Progenitor cell of endocrine pancreas (in vitro differentiated cells): ENCODE measurements around the gene GDF9. TPM values are rescaled to one million over a fixed set of nuclear protein-coding genes. Genes with fewer than 3 reads are reported as not detected.

Experiments used
- DNase-seq: peaks from one replicate; pipeline ENCODE4 v3.0.0; 2021; ENCODE audit warnings: low spot score; ENCODE audit not compliant: unreplicated experiment
- H3K27ac Mint-ChIP-seq: 2 replicates; pipeline ENCODE4 v1.8.0; 2021; ENCODE audit warnings: mild to moderate bottlenecking, moderate library complexity, mixed read lengths
- H3K27me3 Mint-ChIP-seq: 2 replicates; pipeline ENCODE4 v1.8.0; 2021; ENCODE audit warnings: mixed read lengths
- H3K36me3 Mint-ChIP-seq: 2 replicates; pipeline ENCODE4 v1.8.0; 2022; ENCODE audit warnings: mixed read lengths; ENCODE audit not compliant: insufficient read depth
- H3K4me1 Mint-ChIP-seq: 2 replicates; pipeline ENCODE4 v1.8.0; 2021; ENCODE audit warnings: low read depth, mixed read lengths
- H3K4me3 Mint-ChIP-seq: 2 replicates; pipeline ENCODE4 v1.8.0; 2021; ENCODE audit warnings: low read depth, mild to moderate bottlenecking, moderate library complexity, mixed read lengths
- H3K9me3 Mint-ChIP-seq: 2 replicates; pipeline ENCODE4 v1.8.0; 2021; ENCODE audit warnings: low read depth, mixed read lengths
- total RNA-seq: library from RNA; stranded (reverse); gene quantifications from 2 replicates; pipeline ENCODE4 v1.2.1, GENCODE V29; 2021
- TF ChIP-seq, protein P1 (sequence below): fragments of 200-600 bp; sonication (generic); IDR thresholded peaks from one replicate; pipeline ENCODE4 v1.5.0; 2021; ENCODE audit warnings: antibody characterized with exemption, mild to moderate bottlenecking; ENCODE audit not compliant: unreplicated experiment

Gene GDF9
- total RNA-seq, 1 donor from 2014 or later = 0.55 TPM

DNA sequence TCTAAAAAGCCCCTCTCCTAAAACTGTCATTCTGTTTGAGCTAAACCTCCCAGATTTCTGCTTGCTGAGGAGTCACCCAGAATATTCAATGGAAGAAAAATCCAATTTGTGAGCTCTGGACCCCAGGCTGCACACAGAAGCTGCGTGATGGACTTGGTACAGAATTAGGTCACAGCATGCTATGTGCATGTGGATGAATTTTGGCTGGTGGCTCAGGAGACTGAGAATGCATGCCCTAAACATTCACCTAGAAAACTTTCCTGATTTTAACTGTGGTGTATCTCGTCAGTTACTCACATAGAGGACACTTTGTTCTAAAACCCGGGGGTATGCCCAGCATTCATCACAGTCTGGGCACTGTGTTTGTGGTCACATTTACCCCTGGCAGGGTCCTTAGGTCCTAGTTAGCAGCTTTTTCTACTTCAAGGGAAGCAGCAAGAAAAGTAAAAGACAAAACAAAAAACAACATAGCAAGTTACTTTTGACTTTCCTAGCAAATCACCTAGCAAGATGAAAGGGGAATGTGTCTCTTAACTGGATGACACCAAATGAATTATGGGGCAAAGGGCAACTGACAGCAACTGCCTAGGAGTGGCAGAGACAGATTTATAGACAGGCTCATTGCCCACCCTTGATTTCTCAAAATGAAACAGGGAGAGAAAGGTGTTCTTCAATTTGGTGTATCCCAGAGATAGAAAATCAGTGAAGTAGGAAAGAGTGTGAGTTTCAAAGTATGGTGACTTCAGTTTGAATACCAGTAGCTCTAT is 27.6 kb downstream of the GDF9 start:
- no peak for DNase-seq
- Mint-ChIP-seq H3K9me3 (no peaks in the 10 kb centered on the region), H3K27ac (peak overlapping the region; percentile 81), H3K4me3 (no peak overlapping the region), H3K36me3 (no peaks in the 10 kb centered on the region), H3K27me3 (peaks cover 6% of the 10 kb centered on the region), H3K4me1 (peaks cover 6% of the 10 kb centered on the region)
- TF ChIP-seq, protein P1, sequence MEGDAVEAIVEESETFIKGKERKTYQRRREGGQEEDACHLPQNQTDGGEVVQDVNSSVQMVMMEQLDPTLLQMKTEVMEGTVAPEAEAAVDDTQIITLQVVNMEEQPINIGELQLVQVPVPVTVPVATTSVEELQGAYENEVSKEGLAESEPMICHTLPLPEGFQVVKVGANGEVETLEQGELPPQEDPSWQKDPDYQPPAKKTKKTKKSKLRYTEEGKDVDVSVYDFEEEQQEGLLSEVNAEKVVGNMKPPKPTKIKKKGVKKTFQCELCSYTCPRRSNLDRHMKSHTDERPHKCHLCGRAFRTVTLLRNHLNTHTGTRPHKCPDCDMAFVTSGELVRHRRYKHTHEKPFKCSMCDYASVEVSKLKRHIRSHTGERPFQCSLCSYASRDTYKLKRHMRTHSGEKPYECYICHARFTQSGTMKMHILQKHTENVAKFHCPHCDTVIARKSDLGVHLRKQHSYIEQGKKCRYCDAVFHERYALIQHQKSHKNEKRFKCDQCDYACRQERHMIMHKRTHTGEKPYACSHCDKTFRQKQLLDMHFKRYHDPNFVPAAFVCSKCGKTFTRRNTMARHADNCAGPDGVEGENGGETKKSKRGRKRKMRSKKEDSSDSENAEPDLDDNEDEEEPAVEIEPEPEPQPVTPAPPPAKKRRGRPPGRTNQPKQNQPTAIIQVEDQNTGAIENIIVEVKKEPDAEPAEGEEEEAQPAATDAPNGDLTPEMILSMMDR = no peak

DNA sequence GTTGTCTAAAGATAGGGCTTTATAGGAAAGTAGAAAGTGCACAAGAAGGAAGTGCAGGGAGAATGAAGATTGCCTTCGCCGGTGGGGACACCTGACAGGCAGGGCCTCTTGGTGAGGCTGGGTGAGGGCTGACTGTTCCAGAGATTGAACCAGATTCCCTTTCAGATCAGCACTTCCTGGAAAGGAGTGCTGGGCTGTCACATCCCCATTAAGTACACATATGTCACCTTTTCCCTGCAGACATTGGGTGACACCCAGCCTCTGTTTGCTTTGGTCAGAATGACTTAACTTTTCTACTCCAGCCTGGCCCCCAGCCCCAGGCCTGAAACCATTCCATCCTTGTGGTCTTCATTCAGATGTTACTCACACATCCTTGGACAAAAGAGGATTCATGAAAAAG is 28.4 kb downstream of the GDF9 start:
- H3K36me3 Mint-ChIP-seq = no peaks in the 10 kb centered on the region
- H3K27ac Mint-ChIP-seq = no peak overlapping the region
- no peaks in the 10 kb centered on the region for H3K9me3 Mint-ChIP-seq
- no peak for DNase-seq
- peaks cover 6% of the 10 kb centered on the region for H3K27me3 Mint-ChIP-seq
- TF ChIP-seq, protein P1 = no peak
- H3K4me3 Mint-ChIP-seq = no peak overlapping the region
- H3K4me1 Mint-ChIP-seq = peaks cover 6% of the 10 kb centered on the region

DNA sequence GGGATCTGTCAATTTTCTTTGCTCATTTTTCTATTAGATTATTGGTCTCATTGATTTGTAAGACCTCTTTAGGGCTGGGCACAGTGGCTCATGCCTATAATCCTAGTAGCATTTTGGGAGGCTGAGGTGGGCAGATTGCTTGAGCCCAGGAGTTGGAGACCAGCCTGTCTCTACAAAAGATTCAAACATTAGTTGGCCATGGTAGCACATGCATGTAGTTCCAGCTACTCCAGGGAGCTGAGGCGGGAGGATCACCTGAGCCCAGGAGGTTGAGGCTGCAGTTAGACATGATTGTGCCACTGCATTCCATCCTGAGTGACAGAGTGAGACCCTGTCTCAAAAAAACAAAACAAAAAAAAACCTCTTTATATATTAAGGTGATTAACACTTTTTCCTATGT is 29.4 kb downstream of the GDF9 start:
- Mint-ChIP-seq H3K4me1 (peaks cover 6% of the 10 kb centered on the region), H3K27ac (no peak overlapping the region), H3K4me3 (no peak overlapping the region), H3K36me3 (no peaks in the 10 kb centered on the region), H3K9me3 (no peaks in the 10 kb centered on the region), H3K27me3 (peaks cover 10% of the 10 kb centered on the region)
- TF ChIP-seq, protein P1 = no peak
- no peak for DNase-seq

DNA sequence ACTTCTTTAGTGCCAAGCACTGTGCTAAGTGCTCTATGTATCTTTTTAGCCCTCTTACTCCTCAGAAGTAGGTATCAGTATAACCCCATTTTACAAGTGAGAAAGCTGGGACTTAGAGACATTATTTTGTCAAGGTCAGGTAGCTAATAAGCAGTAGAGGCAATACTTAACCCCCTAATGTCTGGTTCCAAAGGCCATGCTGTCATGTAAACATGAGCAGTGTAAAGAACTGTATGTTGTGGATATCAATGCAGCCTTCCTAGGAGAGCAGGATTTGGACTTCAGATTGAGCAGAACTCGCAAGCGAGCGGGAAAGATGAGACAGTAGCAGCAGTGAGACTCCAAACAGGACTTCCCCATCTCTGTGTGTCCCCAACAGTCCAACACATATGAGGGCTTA is 32.2 kb downstream of the GDF9 start:
- no peak overlapping the region for H3K27ac Mint-ChIP-seq
- no peak for DNase-seq
- H3K27me3 Mint-ChIP-seq = peaks cover 18% of the 10 kb centered on the region
- TF ChIP-seq, protein P1 = no peak
- no peaks in the 10 kb centered on the region for H3K9me3 Mint-ChIP-seq
- no peaks in the 10 kb centered on the region for H3K36me3 Mint-ChIP-seq
- peaks cover 13% of the 10 kb centered on the region for H3K4me1 Mint-ChIP-seq
- no peak overlapping the region for H3K4me3 Mint-ChIP-seq

DNA sequence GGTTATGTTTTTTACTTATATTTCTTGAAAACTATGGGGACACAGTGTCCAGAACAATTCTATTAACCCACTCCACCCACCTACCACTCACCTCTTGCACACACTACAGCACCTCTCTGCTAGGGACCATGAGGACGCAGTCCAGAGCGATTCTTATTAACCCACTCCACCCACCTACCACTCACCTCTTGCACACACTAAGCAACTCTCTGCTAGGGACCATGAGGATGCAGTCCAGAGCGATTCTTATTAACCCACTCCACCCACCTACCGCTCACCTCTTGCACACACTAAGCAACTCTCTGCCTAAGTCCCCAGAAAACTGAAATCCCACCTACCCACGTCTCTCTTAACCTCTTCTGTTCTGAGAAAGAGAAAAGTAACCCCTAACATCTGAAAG is 33.7 kb downstream of the GDF9 start:
- Mint-ChIP-seq H3K4me3 (peak overlapping the region; percentile 8), H3K4me1 (peaks cover 7% of the 10 kb centered on the region), H3K27me3 (peaks cover 29% of the 10 kb centered on the region), H3K27ac (no peak overlapping the region), H3K9me3 (no peaks in the 10 kb centered on the region), H3K36me3 (no peaks in the 10 kb centered on the region)
- TF ChIP-seq, protein P1 = no peak
- DNase-seq = no peak
